Measurements from ENCODE around the gene FGGY.
"Not testable (repeated sequence)": the region's sequence is repeated elsewhere in the genome, so short reads cannot be mapped to it uniquely, and the experiment has no call there.

FGGY gene

DNA sequence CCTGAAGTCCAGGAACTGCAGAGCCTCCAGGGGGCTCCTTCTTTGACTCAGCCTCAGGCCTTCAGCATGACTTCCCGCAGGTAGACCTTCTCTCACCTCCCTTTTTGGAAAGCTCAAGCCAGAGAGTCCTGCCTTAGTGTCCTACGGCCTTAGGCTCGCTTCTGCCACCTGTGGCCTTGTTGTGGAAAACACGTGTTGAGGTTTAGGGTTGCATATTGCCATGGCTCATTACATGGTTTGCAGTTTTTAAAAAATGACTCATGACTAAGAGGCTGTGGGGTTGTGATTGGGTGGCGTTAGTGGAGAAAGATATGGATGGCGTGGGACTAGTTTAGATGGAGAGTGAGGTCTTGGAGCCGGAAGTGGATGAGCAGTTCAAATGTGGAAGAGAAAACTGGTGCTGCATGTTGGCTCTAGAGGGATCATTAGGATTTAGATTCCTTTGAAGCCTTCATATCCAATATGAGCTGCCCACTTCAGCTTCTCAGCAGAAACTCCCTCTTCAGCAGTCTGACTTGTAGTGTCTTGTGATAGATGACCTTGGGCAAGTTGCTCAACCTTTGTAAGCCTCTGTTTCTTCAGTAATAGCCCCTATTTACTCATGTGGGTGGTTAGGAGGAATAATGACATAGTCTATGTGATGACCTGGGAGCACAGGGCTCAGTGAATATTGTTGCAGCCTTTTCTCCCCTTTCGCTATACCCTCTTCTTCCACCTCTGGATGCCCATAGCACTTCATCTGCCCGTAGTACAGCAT is 6.5 kb upstream of the FGGY start:
- DNase-seq = no peak

DNA sequence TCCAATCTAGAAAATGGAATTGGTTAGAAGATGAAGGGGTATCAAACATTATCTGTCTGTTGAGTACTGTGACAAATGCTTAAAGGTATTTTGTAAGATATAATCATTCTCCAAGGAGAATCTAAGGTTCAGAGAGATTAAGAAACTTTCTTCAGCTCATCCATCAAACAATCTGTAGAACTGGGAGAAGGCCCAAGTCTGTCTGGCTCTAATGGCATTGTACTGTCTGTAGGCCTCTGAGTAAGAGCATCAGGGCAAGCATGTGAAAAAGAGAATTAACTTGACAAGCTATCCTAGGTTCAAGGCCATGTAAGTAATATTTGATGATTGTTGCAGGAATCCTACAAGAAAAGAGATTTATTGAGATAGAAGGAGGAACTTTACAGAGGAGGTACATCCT is 5.3 kb upstream of the FGGY start:
- DNase-seq = no peak

DNA sequence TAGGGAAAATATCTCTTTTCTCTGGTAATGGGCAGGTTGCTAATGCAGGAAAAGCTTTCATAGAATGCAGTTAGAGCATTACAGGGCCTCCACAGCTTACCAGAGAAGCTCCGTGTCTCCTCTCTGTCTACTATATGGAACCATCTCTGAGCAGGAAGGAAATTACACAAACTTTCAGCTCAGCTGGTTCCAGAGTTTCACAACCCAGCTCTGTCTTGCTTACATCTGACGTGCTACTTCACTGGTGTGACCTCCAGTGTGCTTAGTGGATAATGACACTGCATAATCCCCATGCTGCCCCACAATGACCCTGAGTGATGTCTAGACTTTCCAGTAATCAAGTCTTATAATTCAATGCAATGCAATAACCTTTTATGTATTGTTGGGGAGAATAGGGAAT is 4.3 kb upstream of the FGGY start:
- DNase-seq = no peak

DNA sequence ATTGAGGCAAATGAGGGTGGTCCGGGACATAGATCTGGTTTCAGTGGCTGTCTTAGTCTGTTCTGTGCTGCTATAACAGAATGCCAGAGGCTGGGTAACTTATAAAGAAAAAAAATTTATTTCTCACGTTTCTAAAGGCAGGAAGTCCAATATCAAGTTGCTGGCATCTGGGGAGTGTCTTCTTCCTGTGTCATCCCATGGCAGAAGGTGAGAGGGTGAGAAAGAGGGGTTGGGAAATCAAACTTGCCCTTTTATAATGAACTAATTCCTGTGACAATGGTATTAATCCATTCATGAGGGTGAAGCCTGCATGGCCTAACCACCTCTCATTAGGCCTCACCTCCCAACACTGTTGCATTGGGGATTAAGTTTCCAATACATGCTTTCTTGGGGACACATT is 3.7 kb upstream of the FGGY start:
- no peak for DNase-seq

DNA sequence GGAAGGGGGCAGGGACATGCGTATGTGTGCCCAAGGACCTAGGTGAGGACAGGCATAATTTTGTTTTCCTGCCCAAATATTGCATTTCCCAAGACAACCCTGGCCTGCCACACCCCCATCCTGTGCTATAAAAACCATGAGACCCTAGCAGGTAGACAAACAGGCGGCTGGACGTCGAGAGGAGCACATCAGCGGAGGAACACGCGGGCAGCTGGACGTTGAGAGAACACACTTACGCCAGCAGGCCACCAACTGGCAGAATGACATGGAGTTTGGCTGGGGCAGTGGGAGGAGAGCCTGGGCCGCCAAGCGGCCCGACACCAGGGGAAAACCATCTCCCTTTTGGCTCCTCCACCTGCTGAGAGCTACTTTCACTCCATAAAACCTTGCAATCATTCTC is 3.0 kb upstream of the FGGY start:
- DNase-seq = no peak

DNA sequence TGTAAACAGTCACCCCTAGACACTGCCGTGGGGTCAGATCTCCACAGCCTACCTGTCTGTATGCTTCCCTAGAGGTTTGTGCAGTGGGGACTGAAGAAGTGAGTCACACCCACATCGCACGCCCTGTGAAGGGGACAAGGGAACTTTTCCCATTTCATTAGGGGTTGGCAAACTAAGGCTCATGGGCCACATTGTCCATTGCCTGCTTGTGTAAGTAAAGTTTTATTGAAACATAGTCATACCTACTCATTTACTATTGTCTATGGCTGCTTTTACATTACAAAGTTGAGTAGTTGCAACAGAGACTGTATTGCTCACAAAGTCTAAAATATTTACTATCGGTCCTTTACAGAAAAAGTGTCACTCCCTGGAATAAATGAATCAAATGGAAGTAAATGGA is 2.5 kb upstream of the FGGY start:
- DNase-seq = no peak

DNA sequence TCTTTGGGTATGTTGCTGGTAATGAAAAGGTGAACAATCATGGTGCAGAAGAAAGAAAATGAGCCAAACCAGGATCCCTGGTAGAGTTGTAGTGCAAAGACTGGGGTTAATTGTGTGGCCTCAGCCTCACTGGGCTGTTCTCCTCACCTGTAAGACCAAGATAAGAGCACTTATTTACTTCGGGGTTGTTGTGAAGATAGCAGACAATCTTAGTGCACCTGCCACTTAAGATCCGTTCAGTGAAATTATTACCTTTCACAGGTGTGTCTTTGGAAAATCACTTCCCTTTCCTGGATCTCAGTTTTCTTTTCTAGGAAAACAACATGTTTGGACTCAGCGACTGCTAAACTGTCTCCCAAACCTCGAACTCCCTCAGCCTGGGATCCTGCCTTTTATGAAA is 1.3 kb upstream of the FGGY start:
- DNase-seq = no peak

DNA sequence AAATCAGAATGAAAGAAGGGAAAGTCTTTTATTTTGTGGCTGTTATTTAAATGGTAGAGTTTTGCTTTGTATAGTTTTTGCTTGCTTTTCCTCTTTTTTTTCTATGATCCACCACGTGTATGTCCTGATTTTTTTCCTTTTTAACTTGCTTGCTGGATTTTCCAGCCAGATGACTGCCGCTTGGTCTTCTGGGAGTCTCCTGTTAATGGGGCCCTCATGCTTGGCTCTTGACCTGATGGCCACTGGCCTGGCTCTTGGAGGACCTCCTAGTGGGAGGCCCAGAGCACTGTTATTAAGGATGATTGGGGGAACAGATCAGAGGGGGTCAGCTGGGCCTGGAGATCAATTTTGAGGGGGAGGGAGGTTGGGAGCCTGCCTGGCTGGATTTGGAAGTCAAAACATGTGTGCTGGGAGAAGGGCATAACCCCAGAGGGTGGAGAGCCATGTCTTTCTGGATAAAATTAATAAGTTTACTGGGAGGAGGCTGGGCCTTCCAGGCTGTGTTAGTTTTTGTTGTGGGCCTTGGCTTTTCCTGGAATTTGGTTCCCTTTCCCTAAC is 1.2 kb downstream of the FGGY start:
- no peak for DNase-seq

DNA sequence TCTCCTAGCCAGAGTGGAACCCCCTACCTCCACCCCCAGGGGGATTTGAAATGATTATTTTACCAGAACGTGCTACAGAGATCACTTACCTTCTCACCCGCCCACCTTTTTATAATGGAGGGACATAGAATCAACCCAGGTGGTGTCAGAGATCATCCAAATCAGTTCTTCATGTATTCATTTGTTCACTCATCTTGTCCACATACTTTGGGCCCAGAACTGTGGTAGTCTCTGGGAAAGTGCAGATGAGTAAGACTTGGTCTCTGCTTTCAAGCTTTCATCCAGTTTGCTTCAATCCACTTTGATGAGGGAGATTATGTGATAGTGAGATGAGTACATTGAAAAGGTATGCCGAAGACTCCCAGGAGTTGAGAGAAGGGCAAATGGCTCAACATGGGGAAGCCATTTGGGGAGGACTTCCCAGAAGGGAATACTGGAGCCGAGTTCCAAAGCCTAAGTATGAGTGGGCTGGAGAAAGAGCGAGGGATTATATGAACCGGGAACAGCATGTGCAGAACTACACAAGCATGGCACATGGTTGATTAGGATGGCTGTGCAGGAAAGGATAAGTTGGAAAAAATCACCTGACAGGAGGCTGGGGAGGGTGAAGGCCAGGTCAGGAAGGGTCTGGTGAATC is 1.9 kb downstream of the FGGY start:
- DNase-seq = no peak

DNA sequence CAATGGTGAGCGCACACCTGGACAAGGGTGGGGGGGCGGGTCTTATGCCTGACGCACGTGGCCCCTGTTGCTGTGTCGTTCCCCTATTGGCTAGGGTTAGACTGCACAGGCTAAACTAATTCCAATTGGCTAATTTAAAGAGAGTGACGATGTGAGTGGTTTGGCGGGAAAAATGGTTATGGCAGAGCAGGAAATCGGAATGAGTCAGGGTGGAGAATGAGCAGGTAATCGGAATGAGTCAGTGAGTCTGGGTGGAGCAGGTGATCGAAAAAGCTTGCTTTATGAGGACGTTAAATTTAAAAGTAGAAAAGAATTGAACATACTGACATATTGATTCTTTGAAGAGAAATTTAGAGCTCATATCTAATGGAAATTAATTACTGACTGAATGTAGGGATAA is 2.8 kb downstream of the FGGY start:
- not testable (repeated sequence) for DNase-seq

DNA sequence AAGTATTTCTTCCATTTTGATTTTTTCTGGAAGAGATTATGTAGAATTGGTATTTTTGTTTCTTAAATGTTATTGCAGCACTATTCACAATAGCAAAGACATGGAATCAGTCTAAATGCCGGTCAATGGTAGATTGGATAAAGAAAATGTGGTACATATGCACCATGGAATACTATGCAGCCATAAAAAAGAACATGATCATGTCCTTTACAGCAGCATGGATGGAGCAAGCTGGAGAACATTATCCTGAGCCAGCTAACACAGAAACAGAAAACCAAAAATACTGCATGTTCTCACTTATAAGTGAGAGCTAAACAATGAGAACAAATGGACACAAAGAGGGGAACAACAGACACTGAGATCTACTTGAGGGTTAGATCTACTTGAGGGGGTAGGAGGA is 5.4 kb downstream of the FGGY start:
- DNase-seq = no peak

DNA sequence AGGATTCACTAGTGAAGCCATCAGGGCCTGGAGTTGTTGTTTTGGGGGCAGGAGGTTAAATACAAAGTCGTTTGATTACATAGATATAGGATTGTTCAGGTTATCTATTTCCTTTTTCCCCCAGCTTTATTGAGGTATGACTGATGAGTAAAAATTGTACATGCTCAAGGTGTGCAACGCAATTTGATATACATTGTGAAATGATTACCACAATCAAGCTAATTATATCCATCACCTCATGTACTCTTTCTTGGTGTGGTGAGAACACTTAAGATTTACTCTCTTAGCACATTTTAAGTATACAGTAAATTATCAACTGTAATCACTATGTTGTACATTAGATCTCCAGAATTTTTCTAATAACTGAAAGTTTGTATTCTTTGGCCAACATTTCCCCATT is 6.0 kb downstream of the FGGY start:
- DNase-seq = no peak

DNA sequence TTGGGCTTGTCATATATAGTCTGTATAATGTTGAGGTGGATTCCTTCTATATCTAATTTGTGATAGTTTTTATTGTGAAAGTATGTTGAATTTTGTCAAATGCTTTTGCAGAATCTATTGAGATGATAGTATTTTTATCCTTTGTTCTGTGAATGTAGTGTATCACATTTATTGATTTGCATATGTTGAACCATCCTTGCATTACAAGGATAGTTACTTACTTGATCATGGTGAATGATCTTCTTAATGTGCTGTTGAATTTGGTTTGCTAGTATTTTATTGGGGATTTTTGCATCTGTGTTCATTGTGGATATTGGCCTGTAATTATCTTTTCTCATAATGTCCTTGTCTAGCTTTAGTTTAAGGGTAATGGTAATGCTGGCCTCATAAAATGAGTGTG is 8.3 kb downstream of the FGGY start:
- no peak for DNase-seq

DNA sequence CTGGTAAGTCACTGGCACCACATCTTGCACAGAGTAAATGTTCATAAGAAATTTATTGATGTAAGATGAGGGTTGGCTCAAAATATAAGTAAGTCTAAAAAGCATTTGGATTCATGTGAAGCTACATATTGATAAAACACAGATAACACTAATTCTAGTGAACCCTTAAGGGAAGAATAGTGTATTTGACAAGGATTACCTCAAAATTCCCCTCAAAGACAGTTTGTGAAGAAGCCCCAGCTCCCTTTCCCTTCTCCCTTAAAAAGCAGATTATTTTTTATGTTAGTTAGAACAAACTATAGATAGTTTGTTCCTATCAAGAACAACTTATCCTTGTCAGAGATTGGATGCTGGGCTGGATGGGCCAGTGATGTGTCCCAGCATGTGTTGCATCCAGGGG is 10.7 kb downstream of the FGGY start:
- no peak for DNase-seq

DNA sequence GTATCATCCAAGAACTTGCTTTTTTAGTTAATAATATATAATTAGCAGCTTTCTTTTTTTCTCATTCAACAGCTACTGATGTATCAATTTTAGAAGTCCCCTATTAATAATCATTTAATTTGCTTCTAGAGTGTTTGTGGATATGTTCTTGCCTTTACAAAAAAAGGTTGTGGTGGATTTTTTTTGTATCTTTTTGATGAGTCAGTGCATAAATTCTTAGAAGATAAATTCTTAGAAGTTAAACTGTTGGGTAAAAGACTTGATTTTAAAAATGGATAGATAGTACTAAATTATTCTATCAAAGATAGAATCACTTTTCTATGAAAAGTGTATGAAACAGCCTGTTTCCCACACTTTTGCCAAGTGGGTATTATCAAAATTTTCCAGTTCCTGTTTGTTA is 11.9 kb downstream of the FGGY start:
- no peak for DNase-seq

DNA sequence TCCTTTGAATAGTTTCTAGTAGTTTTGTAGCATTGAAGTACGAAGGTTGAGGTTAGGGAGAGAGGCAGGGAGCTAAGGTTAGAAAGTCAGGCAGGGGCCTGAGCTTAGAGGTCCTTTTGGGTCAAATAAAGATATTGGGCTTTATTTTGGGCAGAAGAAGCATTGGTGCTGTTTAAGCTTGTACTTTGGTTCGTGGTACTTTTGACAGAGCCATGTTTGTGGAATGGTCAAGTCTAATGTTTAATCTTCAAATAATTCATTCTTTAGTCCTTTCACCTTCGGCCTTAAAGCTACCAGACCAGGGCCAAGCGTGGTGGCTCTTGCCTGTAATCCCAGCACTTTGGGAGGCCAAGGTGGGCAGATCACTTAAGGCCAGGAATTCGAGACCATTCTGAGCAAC is 12.5 kb downstream of the FGGY start:
- DNase-seq = no peak

DNA sequence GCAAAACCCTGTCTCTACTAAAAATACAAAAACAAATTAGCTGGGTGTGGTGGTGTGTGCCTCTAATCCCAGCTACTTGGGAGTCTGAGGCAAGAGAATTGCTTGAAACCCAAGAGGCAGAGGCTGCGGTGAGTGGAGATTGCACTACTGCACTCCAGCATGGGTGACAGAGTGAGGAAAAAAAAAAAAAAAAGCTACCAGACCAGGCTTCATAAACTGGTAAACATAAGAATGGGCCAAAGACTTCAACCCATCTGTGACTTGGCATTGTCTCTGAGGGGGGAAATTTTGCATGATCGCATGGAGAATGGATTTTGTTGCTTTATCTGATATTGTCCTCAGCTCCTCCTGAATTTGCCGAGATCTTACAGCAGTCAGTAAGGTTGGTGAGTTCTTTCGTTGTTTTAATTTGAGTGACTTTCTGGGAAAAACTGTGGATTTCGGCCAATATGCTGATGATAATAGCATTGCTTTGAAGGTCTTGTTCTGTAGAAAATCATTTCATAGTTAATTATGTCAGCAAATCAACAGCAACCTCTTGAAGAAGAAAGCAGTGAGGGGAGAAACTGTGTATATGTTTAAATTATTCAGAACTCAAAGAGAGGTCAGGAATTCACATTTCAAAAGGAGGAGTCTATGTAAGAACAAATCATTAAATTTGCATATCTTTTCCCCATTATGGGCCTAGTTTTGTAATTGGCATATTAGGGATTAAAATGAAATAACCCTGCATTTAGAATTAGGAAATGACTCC is 13.1 kb downstream of the FGGY start:
- no peak for DNase-seq

DNA sequence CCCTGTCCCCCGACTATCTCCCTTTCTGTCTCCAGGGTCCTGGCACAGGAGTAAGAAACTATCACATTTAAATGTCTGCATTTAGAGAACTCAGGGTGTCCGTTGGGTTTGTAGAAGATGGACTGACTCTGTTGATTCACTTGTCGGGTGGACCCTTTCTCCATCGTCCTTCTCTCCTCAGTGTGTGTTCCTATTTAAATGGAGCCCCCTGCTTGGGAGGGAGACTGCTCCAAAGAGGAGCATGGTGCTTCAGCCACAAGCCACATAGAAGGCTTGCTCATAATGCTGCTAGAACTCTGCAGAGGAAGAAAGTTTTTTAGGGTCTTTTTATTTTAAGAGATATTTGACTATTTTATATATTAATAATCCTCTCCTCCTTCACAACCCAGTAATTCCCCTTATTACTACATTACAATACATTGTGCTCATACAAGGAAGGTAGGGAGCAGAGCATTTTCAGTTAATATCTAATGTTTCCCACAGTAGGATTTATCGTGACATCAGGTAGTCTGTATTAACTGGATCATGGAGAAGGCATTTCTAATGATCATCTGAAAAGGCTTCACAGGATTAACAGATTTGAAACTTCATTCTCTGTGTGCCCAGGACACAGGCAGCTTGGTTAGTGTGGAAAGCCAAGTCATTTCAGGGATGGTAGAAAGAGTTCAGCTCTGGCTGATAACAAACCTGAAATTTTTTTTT is 13.8 kb downstream of the FGGY start:
- no peak for DNase-seq

DNA sequence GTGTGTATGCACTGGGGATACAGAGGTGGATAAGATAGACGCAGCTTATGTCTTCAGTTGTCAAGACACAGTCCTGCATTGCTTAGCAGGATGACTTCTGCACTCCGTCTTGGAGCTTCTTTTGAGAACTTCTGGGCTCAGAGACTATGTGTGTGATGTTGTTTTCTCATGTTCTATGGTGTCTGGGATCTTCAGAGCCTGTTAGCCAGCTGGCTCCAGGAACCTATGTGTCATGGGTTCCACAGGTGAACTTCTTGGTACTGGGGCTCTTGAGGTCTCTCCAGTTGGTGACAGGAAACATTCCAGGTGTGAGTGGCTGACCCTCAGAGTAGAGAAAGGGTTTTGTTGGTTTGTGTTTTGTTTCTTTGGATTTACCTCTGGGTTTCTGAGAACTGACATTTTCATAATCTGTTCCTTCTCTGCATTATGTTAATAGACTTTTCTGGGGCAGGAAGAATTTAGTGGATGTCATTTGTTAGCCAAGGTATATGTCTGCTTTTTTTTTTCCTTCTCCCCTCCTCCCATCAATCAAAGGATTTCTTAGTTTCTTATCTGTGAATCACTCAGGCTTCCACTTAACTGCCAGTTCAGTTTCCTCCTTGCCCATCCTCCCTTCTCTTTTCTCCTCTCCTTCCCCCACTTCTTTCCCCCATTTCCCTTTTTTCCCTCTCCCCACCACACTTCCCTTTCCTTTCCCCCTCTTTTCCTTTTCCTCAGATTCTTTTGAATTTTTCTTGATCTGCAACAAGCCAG is 18.1 kb downstream of the FGGY start:
- no peak for DNase-seq

DNA sequence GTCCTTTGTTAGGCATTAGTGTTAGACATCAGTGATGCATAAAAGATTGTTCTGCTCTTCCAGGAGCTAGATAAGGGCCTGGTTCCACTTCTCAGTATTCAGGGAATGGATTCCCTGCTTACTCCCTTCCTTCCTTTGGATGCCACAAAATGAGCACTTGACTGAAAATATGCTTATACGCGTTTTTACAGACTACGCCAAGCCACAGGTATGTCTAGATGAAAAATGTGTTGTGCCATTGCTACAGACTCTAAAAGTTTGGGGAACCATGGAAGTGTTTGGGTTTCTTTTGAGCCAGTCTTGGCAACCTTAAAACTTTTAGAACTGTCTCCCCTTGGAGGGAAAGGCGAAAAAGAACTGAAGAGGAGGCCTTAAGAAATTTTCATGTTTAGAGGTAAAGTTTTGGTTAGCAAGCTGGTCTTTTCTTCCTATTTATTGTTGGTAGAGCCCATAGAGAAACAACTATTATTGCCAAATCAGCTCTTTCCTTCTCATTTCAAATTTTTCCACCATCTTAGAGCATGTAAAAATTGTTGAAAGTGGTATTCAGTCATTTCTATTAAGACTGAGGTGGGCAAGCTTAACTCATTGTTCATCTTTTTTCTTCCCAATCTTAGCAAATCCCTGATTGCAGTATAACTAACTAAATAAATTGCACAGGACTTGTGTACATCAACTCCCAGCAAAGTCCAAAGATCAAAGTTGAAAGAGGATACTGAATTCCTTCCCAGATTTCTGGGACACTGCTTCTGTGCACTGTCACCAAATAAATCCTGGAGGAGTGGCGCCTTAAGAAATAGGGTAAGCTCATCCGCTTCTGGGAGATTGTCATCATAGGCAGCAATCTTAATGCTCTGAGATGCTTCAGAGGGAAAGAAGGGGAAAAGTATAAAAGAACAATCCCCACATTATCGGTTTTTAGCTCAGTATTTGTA is 18.9 kb downstream of the FGGY start:
- no peak for DNase-seq

DNA sequence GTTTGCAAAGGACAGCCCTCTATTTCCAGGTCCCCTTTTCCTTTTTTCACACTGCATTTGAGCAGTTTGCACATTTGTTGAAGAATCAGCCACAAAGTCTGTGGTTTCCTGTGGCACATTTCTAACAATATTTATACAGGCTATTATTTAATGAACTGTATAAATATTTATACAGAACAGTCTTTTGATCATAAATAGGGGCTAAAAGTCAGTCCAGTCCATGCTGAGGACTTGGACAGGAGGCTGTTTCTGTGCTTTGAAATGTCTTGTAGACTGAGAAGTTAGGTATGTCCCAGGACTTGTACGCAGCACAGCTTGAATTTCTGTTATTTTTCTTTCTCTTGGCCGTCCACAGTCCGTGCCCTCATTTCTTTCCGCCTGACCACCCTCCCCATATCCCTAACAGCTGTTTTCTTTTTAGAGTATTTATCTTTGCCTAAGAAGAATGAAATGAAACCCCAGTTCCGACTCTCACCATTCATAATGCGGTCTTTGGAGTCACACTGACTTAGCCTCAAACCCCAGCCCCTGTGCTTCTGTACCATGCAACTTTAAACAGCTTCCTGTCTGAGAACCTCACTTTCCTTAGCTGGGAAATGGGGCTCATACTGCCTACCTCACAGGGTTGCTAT is 19.7 kb downstream of the FGGY start:
- DNase-seq = no peak

Measured in NCI-H1105 (cell line).